Gastroesophageal sphincter (tissue), 3 donors: ENCODE data around the gene HAUS3.

Experiments used
- CTCF ChIP-seq, 4 experiments: fragments of 200-600 bp in 2 of 4; fragments of 450-650 bp in 2 of 4; sonication (generic) in 1 of 4; IDR thresholded peaks; one replicate each; pipeline ENCODE4 v1.5.1; 2017 to 2019; ENCODE audit warnings: antibody characterized with exemption in 4 of 4, mild to moderate bottlenecking in 2 of 4, moderate library complexity in 2 of 4
- POLR2A ChIP-seq, 2 donors: fragments of 450-650 bp; IDR thresholded peaks; one replicate each; pipeline ENCODE4 v1.6.1; 2017; ENCODE audit warnings: antibody characterized with exemption in 2 of 2, mild to moderate bottlenecking in 2 of 2, moderate library complexity in 1 of 2

- TF ChIP-seq CTCF (IDR thresholded peaks at IDR 0.05) (no peak), POLR2A (IDR thresholded peaks at IDR 0.05) (no peak)
These were observed 11.5 kb upstream of the HAUS3 start for GRCh38 chr4:2253160-2254084.
